WTC11 (cell line): ENCODE results near the gene DCTN5. TPM values are rescaled to one million over a fixed set of nuclear protein-coding genes. Genes with fewer than 3 reads are reported as not detected.

Source experiments
- ATF1 ChIP-seq: sonication (generic); formaldehyde crosslinking; IDR thresholded peaks from 2 replicates; pipeline ENCODE4 v1.8.1; 2023; ENCODE audit warnings: mild to moderate bottlenecking, moderate library complexity, missing genetic modification reagents
- ATF2 ChIP-seq: sonication (generic); formaldehyde crosslinking; IDR thresholded peaks from 2 replicates; pipeline ENCODE4 v1.8.1; 2022; ENCODE audit warnings: low read depth, missing genetic modification reagents, borderline replicate concordance
- CBFB ChIP-seq: sonication (generic); formaldehyde crosslinking; IDR thresholded peaks from 2 replicates; pipeline ENCODE4 v1.8.1; 2022; ENCODE audit warnings: mild to moderate bottlenecking, low read depth, missing genetic modification reagents
- CREB1 ChIP-seq: sonication (generic); formaldehyde crosslinking; IDR thresholded peaks from 2 replicates; pipeline ENCODE4 v1.8.0; 2023; ENCODE audit warnings: mild to moderate bottlenecking, missing genetic modification reagents
- ELF4 ChIP-seq: sonication (generic); formaldehyde crosslinking; IDR thresholded peaks from 2 replicates; pipeline ENCODE4 v1.8.1; 2022; ENCODE audit warnings: low read depth, mild to moderate bottlenecking, moderate library complexity, missing genetic modification reagents
- ETV6 ChIP-seq: sonication (generic); formaldehyde crosslinking; IDR thresholded peaks from 2 replicates; pipeline ENCODE4 v1.8.1; 2022; ENCODE audit warnings: mild to moderate bottlenecking, missing genetic modification reagents
- HMGXB4 ChIP-seq: sonication (generic); formaldehyde crosslinking; IDR thresholded peaks from 2 replicates; pipeline ENCODE4 v1.8.1; 2023; ENCODE audit warnings: mild to moderate bottlenecking, moderate library complexity, missing genetic modification reagents
- IRF2 ChIP-seq: sonication (generic); formaldehyde crosslinking; IDR thresholded peaks from 2 replicates; pipeline ENCODE4 v1.8.0; 2022; ENCODE audit warnings: low read depth, missing genetic modification reagents, borderline replicate concordance
- JAZF1 ChIP-seq: fragments of 250-450 bp; sonication (Bioruptor Pico); IDR thresholded peaks from 2 replicates; pipeline ENCODE4 v1.9.0; 2021; ENCODE audit warnings: moderate library complexity, mild to moderate bottlenecking, inconsistent platforms
- JUN ChIP-seq: sonication (generic); formaldehyde crosslinking; IDR thresholded peaks from 2 replicates; pipeline ENCODE4 v1.8.0; 2023; ENCODE audit warnings: mild to moderate bottlenecking, missing genetic modification reagents
- MAX ChIP-seq: sonication (generic); formaldehyde crosslinking; IDR thresholded peaks from 2 replicates; pipeline ENCODE4 v1.8.0; 2022; ENCODE audit warnings: mild to moderate bottlenecking, missing genetic modification reagents
- MXD4 ChIP-seq: fragments of 250-450 bp; sonication (Bioruptor Pico); IDR thresholded peaks from 2 replicates; pipeline ENCODE4 v1.8.0; 2021; ENCODE audit warnings: mild to moderate bottlenecking, moderate library complexity, borderline replicate concordance
- NFYB ChIP-seq: sonication (generic); formaldehyde crosslinking; conservative IDR thresholded peaks from 2 replicates; pipeline ENCODE4 v1.8.0; 2022; ENCODE audit warnings: low read depth, missing genetic modification reagents
- PREB ChIP-seq: sonication (generic); formaldehyde crosslinking; IDR thresholded peaks from 2 replicates; pipeline ENCODE4 v1.8.1; 2022; ENCODE audit warnings: mild to moderate bottlenecking, missing genetic modification reagents, moderate library complexity, borderline replicate concordance
- RORB ChIP-seq: fragments of 250-450 bp; sonication (Bioruptor Pico); IDR thresholded peaks from 2 replicates; pipeline ENCODE4 v1.9.0; 2021; ENCODE audit warnings: mild to moderate bottlenecking
- SOX15 ChIP-seq: fragments of 250-450 bp; sonication (Bioruptor Pico); IDR thresholded peaks from 2 replicates; pipeline ENCODE4 v1.9.0; 2021; ENCODE audit warnings: mild to moderate bottlenecking
- TCF7 ChIP-seq: sonication (generic); formaldehyde crosslinking; IDR thresholded peaks from 2 replicates; pipeline ENCODE4 v1.8.0; 2022; ENCODE audit warnings: mild to moderate bottlenecking, low read depth, missing genetic modification reagents, moderate library complexity
- USF1 ChIP-seq: sonication (generic); formaldehyde crosslinking; IDR thresholded peaks from 2 replicates; pipeline ENCODE4 v1.8.0; 2022; ENCODE audit warnings: mild to moderate bottlenecking, missing genetic modification reagents
- ZNF263 ChIP-seq: sonication (generic); formaldehyde crosslinking; IDR thresholded peaks from 2 replicates; pipeline ENCODE4 v1.8.1; 2022; ENCODE audit warnings: low read depth, mild to moderate bottlenecking, moderate library complexity, missing genetic modification reagents
- ZNF317 ChIP-seq: sonication (generic); formaldehyde crosslinking; IDR thresholded peaks from 2 replicates; pipeline ENCODE4 v1.8.1; 2023; ENCODE audit warnings: low read depth, mild to moderate bottlenecking, moderate library complexity, missing genetic modification reagents, borderline replicate concordance
- ZNF396 ChIP-seq: fragments of 250-450 bp; sonication (Bioruptor Pico); IDR thresholded peaks from 2 replicates; pipeline ENCODE4 v1.8.0; 2021; ENCODE audit warnings: mild to moderate bottlenecking, moderate library complexity, borderline replicate concordance
- ZNF423 ChIP-seq: fragments of 250-450 bp; sonication (Bioruptor Pico); IDR thresholded peaks from 2 replicates; pipeline ENCODE4 v2.1.2; 2022; ENCODE audit warnings: mild to moderate bottlenecking, moderate library complexity
- total RNA-seq: library from RNA; stranded (reverse); gene quantifications from 3 replicates; pipeline ENCODE4 v1.2.3, GENCODE V29; 2021
- TF ChIP-seq, protein P1 (sequence below): fragments of 250-450 bp; sonication (Bioruptor Pico); IDR thresholded peaks from 2 replicates; pipeline ENCODE4 v1.9.0; 2021; ENCODE audit warnings: mild to moderate bottlenecking
- TF ChIP-seq, protein P2 (sequence below): fragments of 250-450 bp; sonication (Bioruptor Pico); conservative IDR thresholded peaks from 2 replicates; pipeline ENCODE4 v1.9.0; 2021; ENCODE audit warnings: mild to moderate bottlenecking
- TF ChIP-seq, protein P3 (sequence below): fragments of 250-450 bp; sonication (Bioruptor Pico); IDR thresholded peaks from 2 replicates; pipeline ENCODE4 v1.8.0; 2021; ENCODE audit warnings: mild to moderate bottlenecking
- TF ChIP-seq, protein P4 (sequence below): fragments of 200-600 bp; IDR thresholded peaks from 2 replicates; pipeline ENCODE4 v1.8.0; 2022; ENCODE audit warnings: antibody characterized with exemption

The DCTN5 gene
- total RNA-seq, 1 experiment from 2014 or later: 65.8 TPM

GRCh38 chr16:23640931-23641765, at the start of gene DCTN5, which contains the start of gene PALB2 (continued):
- no peak for TF ChIP-seq JAZF1 (CRISPR knock-in tag)
- no peak for TF ChIP-seq MXD4 (CRISPR knock-in tag)
- TF ChIP-seq ZNF423: no peak
- TF ChIP-seq TCF7: no peak
- TF ChIP-seq NFYB (CRISPR knock-in tag): peak; percentile 78
- TF ChIP-seq, protein P1, sequence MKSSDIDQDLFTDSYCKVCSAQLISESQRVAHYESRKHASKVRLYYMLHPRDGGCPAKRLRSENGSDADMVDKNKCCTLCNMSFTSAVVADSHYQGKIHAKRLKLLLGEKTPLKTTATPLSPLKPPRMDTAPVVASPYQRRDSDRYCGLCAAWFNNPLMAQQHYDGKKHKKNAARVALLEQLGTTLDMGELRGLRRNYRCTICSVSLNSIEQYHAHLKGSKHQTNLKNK: no peak
- TF ChIP-seq ELF4 (CRISPR knock-in tag): no peak
- no peak for TF ChIP-seq ZNF317
- no peak for TF ChIP-seq CBFB (CRISPR knock-in tag)
- peak; percentile 82 for TF ChIP-seq ETV6 (CRISPR knock-in tag)
- no peak; the same call in 1 of the 2 replicates for TF ChIP-seq PREB (CRISPR knock-in tag)
- TF ChIP-seq ATF2 (CRISPR knock-in tag): no peak
- TF ChIP-seq ATF1 (CRISPR knock-in tag): no peak
- TF ChIP-seq, protein P2, sequence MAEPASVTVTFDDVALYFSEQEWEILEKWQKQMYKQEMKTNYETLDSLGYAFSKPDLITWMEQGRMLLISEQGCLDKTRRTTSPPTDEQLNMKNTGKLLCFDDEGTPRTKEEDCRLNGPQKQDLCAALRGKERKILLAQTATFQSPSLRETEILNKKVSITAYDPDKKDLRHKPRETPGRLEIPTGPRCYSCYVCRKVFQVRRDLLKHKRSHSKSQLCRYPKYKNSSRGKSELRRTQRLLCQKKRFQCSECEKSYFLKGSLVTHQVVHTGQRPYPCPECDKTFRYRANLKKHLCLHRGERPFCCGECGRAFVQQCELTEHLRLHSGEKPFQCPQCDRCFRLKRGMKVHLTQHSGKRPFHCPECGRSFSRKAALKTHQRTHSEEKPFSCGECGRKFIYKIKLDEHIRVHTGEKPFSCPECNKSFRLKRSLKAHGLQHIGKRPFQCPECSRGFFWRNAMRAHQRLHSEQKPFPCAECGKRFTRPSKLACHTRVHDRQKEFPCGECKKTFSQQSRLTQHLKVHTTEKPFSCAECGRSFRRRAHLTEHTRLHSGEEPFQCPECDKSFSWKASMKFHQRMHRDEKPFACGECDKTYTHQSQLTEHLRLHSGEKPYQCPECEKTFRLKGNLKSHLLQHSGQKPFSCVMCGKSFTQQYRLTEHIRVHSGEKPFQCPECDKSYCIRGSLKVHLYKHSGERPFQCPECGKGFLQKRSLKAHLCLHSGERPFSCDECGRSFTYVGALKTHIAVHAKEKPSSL (CRISPR knock-in tag): no peak
- peak; percentile 80 for TF ChIP-seq JUN (CRISPR knock-in tag)
- peak; percentile 86 for TF ChIP-seq MAX
- no peak for TF ChIP-seq RORB (CRISPR knock-in tag)
- TF ChIP-seq CREB1 (CRISPR knock-in tag): peak; percentile 42; the same call in 1 of the 2 replicates
- TF ChIP-seq, protein P3, sequence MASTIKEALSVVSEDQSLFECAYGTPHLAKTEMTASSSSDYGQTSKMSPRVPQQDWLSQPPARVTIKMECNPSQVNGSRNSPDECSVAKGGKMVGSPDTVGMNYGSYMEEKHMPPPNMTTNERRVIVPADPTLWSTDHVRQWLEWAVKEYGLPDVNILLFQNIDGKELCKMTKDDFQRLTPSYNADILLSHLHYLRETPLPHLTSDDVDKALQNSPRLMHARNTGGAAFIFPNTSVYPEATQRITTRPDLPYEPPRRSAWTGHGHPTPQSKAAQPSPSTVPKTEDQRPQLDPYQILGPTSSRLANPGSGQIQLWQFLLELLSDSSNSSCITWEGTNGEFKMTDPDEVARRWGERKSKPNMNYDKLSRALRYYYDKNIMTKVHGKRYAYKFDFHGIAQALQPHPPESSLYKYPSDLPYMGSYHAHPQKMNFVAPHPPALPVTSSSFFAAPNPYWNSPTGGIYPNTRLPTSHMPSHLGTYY (CRISPR knock-in tag): no peak
- no peak for TF ChIP-seq ZNF263 (CRISPR knock-in tag)
- no peak for TF ChIP-seq ZNF396 (CRISPR knock-in tag)
- no peak for TF ChIP-seq SOX15 (CRISPR knock-in tag)
- TF ChIP-seq, protein P4, sequence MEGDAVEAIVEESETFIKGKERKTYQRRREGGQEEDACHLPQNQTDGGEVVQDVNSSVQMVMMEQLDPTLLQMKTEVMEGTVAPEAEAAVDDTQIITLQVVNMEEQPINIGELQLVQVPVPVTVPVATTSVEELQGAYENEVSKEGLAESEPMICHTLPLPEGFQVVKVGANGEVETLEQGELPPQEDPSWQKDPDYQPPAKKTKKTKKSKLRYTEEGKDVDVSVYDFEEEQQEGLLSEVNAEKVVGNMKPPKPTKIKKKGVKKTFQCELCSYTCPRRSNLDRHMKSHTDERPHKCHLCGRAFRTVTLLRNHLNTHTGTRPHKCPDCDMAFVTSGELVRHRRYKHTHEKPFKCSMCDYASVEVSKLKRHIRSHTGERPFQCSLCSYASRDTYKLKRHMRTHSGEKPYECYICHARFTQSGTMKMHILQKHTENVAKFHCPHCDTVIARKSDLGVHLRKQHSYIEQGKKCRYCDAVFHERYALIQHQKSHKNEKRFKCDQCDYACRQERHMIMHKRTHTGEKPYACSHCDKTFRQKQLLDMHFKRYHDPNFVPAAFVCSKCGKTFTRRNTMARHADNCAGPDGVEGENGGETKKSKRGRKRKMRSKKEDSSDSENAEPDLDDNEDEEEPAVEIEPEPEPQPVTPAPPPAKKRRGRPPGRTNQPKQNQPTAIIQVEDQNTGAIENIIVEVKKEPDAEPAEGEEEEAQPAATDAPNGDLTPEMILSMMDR: no peak
- peak; percentile 95 for TF ChIP-seq USF1 (CRISPR knock-in tag)
- TF ChIP-seq HMGXB4 (CRISPR knock-in tag): peak; percentile 47
- TF ChIP-seq IRF2: no peak
